Measurements from ENCODE around the gene TCF3.

Gene TCF3

DNA sequence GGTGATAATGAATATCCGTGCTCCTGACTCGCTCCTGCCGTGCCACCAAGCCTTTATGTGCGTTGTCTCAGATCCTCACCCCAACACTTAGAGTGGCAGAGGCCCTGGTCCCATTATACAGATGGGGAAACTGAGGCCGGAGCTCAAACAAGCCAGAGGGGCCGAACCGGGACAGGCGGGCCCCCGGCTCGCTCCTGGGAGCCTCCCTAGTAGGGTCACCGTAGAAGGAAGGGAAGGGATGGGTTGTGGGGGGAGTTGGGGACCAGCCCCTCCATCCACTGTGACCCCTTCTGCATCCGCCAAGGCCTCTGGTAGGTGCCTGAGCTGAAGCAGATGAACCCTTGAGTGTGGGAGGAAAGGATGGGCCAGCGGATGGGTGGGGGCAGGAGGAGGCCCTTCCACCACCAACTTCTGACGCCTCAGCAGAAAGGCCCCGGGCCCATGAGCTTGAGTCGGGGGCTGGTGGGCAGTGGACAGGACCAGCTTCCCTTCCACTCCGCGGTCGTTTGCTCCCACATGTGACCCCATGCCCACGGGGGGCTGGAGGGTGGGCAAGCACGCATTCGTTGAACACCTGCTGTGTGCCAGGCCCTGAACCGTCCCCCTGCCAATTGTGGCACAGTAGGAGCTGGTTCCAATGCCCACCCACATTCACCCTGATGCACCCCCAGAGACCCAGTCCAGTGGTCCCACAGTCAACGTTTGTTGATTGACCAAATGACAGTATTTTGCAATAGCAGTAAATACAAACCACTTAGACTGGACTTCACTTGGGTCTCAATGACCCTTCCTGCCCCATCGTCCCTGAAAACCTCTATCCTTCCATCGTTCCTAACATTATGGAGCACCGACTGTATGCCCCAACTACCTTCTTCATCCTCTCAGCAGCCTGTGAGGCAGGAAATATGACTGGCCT is 24.2 kb upstream of the TCF3 start:
- TF ChIP-seq, protein P1, sequence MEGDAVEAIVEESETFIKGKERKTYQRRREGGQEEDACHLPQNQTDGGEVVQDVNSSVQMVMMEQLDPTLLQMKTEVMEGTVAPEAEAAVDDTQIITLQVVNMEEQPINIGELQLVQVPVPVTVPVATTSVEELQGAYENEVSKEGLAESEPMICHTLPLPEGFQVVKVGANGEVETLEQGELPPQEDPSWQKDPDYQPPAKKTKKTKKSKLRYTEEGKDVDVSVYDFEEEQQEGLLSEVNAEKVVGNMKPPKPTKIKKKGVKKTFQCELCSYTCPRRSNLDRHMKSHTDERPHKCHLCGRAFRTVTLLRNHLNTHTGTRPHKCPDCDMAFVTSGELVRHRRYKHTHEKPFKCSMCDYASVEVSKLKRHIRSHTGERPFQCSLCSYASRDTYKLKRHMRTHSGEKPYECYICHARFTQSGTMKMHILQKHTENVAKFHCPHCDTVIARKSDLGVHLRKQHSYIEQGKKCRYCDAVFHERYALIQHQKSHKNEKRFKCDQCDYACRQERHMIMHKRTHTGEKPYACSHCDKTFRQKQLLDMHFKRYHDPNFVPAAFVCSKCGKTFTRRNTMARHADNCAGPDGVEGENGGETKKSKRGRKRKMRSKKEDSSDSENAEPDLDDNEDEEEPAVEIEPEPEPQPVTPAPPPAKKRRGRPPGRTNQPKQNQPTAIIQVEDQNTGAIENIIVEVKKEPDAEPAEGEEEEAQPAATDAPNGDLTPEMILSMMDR (IDR thresholded peaks at IDR 0.05; ENCODE audit: low read depth, low read length): no peak
- no peak for DNase-seq (ENCODE audit: extremely low read depth, low read depth)

DNA sequence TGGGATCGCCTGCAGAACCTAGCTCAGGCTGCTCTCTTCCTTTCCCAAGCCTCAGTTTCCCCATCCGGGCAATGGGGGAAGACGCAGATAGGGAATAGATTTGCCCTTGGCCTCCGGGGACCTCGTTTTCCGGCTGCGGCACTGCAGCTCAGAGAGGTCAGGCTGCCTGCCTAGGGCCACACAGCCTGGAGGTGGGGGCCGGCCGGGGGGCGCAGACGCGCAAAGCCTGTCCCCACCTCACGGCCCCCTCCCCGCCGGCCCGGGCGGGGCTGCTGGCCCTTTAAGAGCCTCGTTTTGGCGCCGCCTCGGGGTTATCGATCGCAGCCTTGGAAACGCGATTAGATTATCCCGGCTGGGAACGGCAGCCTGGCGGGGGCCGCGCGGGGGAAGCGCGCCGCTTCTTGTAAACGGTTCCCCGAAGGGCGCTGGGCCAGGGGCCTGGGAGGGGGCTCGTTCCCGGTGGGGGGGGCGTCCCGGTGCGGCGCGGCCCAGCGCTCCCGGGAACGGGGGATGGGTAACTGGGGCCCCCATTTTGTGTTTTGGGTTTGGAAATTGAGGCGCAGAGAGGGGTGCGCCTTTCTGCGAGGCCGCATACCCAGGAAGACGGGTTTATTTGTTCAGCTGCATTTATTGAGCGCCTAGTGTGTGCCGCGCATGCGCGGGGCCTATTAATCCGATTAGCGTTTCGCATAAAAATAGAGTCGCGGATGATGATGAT is 23.4 kb upstream of the TCF3 start:
- no peak for DNase-seq (ENCODE audit: extremely low read depth, low read depth)
- TF ChIP-seq, protein P1 (IDR thresholded peaks at IDR 0.05; ENCODE audit: low read depth, low read length): no peak

DNA sequence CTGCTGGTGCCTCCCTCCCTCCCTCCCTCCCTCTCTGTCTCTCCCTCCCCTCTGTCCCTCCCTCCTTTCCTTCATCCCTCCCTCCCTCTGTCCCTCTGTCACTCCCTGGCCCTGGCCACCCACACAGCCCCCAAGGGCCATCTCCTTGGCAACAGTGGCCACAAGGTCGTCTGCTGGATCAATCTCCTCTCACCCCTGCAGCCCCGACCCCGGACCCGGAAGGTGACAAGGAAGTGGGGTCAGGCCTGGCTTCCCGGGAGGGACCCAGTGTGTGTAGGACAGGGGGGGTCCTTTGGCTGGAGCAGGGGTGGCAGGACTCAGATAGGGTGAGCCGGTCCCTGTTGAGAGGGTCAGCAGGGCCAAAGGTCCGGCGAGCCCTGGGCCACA is 21.9 kb upstream of the TCF3 start:
- TF ChIP-seq, protein P1 (IDR thresholded peaks at IDR 0.05; ENCODE audit: low read depth, low read length): no peak
- DNase-seq (ENCODE audit: extremely low read depth, low read depth): no peak

DNA sequence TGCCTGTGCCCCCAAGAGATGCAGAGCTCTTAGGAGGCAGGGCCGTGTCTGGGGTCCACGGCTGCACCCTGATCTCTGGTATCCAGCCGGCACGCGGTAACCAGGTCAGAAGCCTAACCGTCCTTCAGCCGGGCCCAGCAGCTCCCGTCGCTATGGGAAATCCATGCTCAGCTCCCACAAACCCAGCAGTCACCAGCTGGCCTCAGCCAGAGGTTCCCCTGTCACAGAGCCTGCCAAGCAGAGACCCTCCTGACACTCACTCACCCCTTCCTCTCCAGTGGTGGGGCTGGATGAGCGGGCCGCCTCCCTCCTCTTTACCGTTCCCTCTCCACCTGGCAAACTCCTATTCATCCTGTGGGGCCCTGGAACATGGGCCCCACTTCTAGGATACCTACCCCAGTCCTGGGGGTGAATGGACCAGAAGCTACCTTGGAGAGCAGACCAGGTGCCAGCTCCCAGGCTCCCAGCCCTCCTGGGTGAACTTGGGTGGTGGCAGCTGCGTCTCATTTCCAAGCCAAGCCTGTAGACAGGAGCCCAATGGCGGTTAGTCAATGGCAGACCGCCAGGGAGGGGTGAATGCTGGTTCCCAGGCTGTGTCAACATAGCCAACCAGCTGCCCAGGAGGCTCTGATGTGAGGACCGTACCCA is 21.4 kb upstream of the TCF3 start:
- TF ChIP-seq, protein P1 (IDR thresholded peaks at IDR 0.05; ENCODE audit: low read depth, low read length): no peak
- DNase-seq (ENCODE audit: extremely low read depth, low read depth): no peak

DNA sequence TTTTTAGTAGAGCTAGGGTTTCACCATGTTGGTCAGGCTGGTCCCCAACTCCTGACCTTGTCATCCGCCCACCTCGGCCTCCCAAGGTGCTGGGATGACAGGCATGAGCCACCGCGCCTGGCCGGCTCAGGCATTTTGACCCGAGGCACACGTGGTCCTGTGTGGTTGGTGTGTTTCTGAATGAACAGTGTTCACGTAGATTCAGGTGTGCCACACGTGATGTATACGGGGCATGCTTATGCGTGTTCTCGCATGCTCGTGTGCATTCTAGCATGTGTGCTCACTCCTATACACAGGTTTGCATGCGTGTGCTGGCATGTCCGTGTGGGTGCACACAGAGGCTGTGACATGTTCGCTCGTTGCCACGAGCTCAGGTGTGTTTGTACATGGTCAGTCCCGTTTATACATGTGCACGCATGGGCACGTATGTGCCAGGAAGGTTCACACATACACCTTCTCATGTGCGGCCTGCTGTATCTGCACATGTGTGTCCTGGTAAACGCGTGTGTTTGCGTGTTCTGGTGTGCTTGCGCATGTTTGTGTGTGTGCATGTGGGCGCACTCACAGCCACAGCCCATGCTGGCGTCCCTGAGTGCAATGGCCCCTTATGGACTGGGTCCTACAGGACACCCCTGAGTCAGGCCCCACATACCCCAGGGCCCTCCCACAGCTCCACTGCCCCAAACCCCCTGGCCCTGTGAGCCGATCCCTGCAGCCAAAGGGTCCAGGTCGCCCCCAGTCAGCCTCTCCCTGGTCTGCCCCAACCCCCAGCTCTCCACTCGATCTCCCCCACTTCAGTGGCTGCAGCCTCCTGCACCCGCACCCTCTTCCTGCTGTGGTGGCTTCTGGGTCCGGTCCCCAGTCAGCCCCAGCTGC is 20.6 kb upstream of the TCF3 start:
- TF ChIP-seq, protein P1 (IDR thresholded peaks at IDR 0.05; ENCODE audit: low read depth, low read length): no peak
- no peak for DNase-seq (ENCODE audit: extremely low read depth, low read depth)

DNA sequence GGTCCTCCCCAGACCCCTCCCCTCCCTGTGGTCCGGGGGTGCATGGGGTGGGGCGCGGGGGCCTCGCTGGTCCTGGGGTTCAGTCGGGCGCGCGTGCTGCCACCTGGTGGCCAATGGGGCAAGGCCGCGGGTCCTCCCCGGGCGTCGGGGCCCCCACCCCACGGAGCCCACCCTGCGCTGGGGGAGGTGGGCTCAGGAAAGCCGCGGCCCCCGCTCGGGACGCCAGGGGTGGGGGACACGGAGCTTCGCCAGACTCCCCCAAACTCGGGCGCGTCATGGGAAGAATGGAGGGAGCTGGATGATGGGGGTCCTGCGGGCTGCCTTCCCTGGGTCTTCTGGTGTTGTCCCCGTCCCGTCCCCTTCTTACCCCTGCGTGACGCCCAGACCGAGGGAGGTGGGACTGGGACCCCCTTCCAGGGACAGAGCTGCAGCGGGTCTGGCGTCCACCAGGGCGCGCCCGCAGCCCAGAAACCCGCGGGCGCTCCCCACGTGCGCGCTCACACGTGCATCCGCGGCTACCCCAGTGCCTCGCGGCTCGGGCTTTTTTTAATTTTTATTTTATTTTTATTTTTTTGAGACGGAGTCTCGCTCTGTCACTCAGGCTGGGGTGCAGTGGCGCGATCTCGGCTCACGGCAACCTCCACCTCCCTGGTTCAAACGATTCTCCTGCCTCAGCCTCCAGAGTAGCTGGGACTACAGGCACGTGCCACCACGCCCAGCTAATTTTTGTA is 19.8 kb upstream of the TCF3 start:
- TF ChIP-seq, protein P1 (IDR thresholded peaks at IDR 0.05; ENCODE audit: low read depth, low read length): peak; percentile 64
- DNase-seq (ENCODE audit: extremely low read depth, low read depth): no peak

All from AG09319 (cell line).